Endothelial cell of umbilical vein (primary cell): Measurements from ENCODE around the gene ZSCAN2.

Experiments
- EZH2 ChIP-seq: IDR thresholded peaks from 2 replicates; pipeline ENCODE4 v1.6.1; 2012; ENCODE audit warnings: borderline replicate concordance, low read depth, mild to moderate bottlenecking, moderate library complexity, low read length, inconsistent platforms; ENCODE audit not compliant: severe bottlenecking
- POLR2A ChIP-seq: IDR thresholded peaks from 2 replicates; pipeline ENCODE4 v1.6.1; 2012; ENCODE audit warnings: low read depth, mild to moderate bottlenecking, control low read depth, low read length

GRCh38 chr15:84669726-84670125, 68.9 kb downstream of the ZSCAN2 start:
- TF ChIP-seq EZH2 (no peak), POLR2A (no peak)
